OCI-M2 (cell line): ENCODE data around the gene GRIP2.

ENCODE experiments used
- DNase-seq: peaks from one replicate; lab custom pipeline; 2025; ENCODE audit not compliant: unreplicated experiment; lab: John Stamatoyannopoulos, UW

Gene GRIP2

GRCh38 chr3:14539742-14540491, at the start of gene GRIP2:
Gene GRIP2, minus strand, starts transcription at chr3:14540342. Its CDS starts 34 bp downstream, at chr3:14540308.
- no peak for DNase-seq

GRCh38 chr3:14588425-14589112, 48.4 kb upstream of the GRIP2 start:
- no peak for DNase-seq

GRCh38 chr3:14587740-14588360, 47.7 kb upstream of the GRIP2 start:
- no peak for DNase-seq

- no peak for DNase-seq
These were observed 46.5 kb upstream of the GRIP2 start for GRCh38 chr3:14586611-14587010.

GRCh38 chr3:14583548-14584091, 43.5 kb upstream of the GRIP2 start:
- DNase-seq: no peak

GRCh38 chr3:14582045-14582410, 41.9 kb upstream of the GRIP2 start:
- no peak for DNase-seq

- DNase-seq: no peak
These were observed 41.3 kb upstream of the GRIP2 start for GRCh38 chr3:14581334-14582044.

GRCh38 chr3:14577897-14578296, 37.8 kb upstream of the GRIP2 start:
- DNase-seq: no peak

- no peak for DNase-seq
These were observed 36.0 kb upstream of the GRIP2 start for GRCh38 chr3:14576163-14576562.

- no peak for DNase-seq
These were observed 34.0 kb upstream of the GRIP2 start for GRCh38 chr3:14574183-14574582.

GRCh38 chr3:14573706-14574105, 33.6 kb upstream of the GRIP2 start:
- DNase-seq: no peak

- DNase-seq: no peak
These were observed 30.7 kb upstream of the GRIP2 start for GRCh38 chr3:14570864-14571263.

- DNase-seq: no peak
These were observed 29.9 kb upstream of the GRIP2 start for GRCh38 chr3:14570089-14570488.

GRCh38 chr3:14569474-14570000, 29.4 kb upstream of the GRIP2 start:
- no peak for DNase-seq

GRCh38 chr3:14568269-14568668, 28.1 kb upstream of the GRIP2 start:
- DNase-seq: no peak

- DNase-seq: no peak
These were observed 26.7 kb upstream of the GRIP2 start for GRCh38 chr3:14566812-14567211.

- no peak for DNase-seq
These were observed 25.9 kb upstream of the GRIP2 start for GRCh38 chr3:14565868-14566588.

- DNase-seq: no peak
These were observed 24.6 kb upstream of the GRIP2 start for GRCh38 chr3:14564741-14565140.

- no peak for DNase-seq
These were observed 23.9 kb upstream of the GRIP2 start for GRCh38 chr3:14563946-14564539.
